ENCODE data around the gene CEACAM5. TPM values are rescaled to one million over a fixed set of nuclear protein-coding genes. Genes with fewer than 3 reads are reported as not detected.

Gene CEACAM5
- total RNA-seq, 1 experiment from 2014 or later = 18.1 TPM

GRCh38 chr19:41709951-41710645, 1.7 kb downstream of the CEACAM5 start:
- no peaks in the 10 kb centered on the region for H3K36me3 ChIP-seq (ENCODE audit: low read depth)
- intact Hi-C loops (cut with micrococcal nuclease; ENCODE audit: unreplicated experiment) = loop anchor here (5.0 kb wide), 1 partner anchor 68 kb away; no protein-coding TSS in a partner anchor

GRCh38 chr19:41711376-41712261, 3.2 kb downstream of the CEACAM5 start:
- no peaks in the 10 kb centered on the region for H3K27me3 ChIP-seq (ENCODE audit: insufficient read depth, low read depth)
- CTCF ChIA-PET = no interaction called here
- no TSS peak for BruUV-seq (replicated peaks)
- H3F3A ChIP-seq (ENCODE audit: insufficient read depth, low read depth) = no peaks in the 10 kb centered on the region
- H3K9me3 ChIP-seq (ENCODE audit: insufficient read depth, low read depth) = no peaks in the 10 kb centered on the region
- H3K4me3 ChIP-seq = no peak overlapping the region
- H3K9me2 ChIP-seq (ENCODE audit: insufficient read depth) = no peaks in the 10 kb centered on the region
- no peaks in the 10 kb centered on the region for H3K79me2 ChIP-seq (ENCODE audit: low read depth)
- POLR2A ChIA-PET (ENCODE audit: unreplicated experiment) = no interaction called here
- H3K27ac ChIP-seq = no peak overlapping the region
- DNase-seq = no peak
- no peaks in the 10 kb centered on the region for H4K20me1 ChIP-seq (ENCODE audit: insufficient read depth)
- H3K4me2 ChIP-seq = no peak overlapping the region
- no peaks in the 10 kb centered on the region for H3K36me3 ChIP-seq (ENCODE audit: low read depth)
- TF ChIP-seq CTCF (conservative IDR thresholded peaks at IDR 0.05) = no peak
- no peak for TF ChIP-seq EZH2 (IDR thresholded peaks at IDR 0.05; ENCODE audit: low read depth)
- H2AFZ ChIP-seq = no peak overlapping the region
- peaks cover 10% of the 10 kb centered on the region for H3K4me1 ChIP-seq (replicated peaks; ENCODE audit: insufficient read depth)
- intact Hi-C loops (cut with micrococcal nuclease; ENCODE audit: unreplicated experiment) = no loop called here

More at GRCh38 chr19:41709951-41710645, 1.7 kb downstream of the CEACAM5 start:
- Histone ChIP-seq H3K4me1 (replicated peaks; ENCODE audit: insufficient read depth) (peaks cover 10% of the 10 kb centered on the region), H3F3A (ENCODE audit: insufficient read depth, low read depth) (no peaks in the 10 kb centered on the region), H3K9me2 (ENCODE audit: insufficient read depth) (no peaks in the 10 kb centered on the region), H3K79me2 (ENCODE audit: low read depth) (no peaks in the 10 kb centered on the region), H3K27ac (no peak overlapping the region), H2AFZ (no peak overlapping the region), H3K4me3 (no peak overlapping the region), H3K27me3 (ENCODE audit: insufficient read depth, low read depth) (no peaks in the 10 kb centered on the region), H4K20me1 (ENCODE audit: insufficient read depth) (no peaks in the 10 kb centered on the region), H3K9me3 (ENCODE audit: insufficient read depth, low read depth) (no peaks in the 10 kb centered on the region), H3K4me2 (no peak overlapping the region)
- ChIA-PET POLR2A (ENCODE audit: unreplicated experiment) (interaction anchor here (0.7 kb wide), 1 partner anchor 646 kb away, joined by 3 read pairs; no protein-coding TSS in a partner anchor), CTCF (interaction anchor here (0.5 to 0.6 kb wide), 2 partner anchors 43 to 363 kb away, joined by 6 to 18 read pairs; no protein-coding TSS in a partner anchor)
- TF ChIP-seq CTCF (conservative IDR thresholded peaks at IDR 0.05) (no peak), EZH2 (IDR thresholded peaks at IDR 0.05; ENCODE audit: low read depth) (no peak)
- DNase-seq = no peak
- no TSS peak for BruUV-seq (replicated peaks)

- no TSS peak for BruUV-seq (replicated peaks)
- no peaks in the 10 kb centered on the region for H4K20me1 ChIP-seq (ENCODE audit: insufficient read depth)
- no peaks in the 10 kb centered on the region for H3F3A ChIP-seq (ENCODE audit: insufficient read depth, low read depth)
- H2AFZ ChIP-seq = no peak overlapping the region
- no peaks in the 10 kb centered on the region for H3K9me2 ChIP-seq (ENCODE audit: insufficient read depth)
- no peaks in the 10 kb centered on the region for H3K27me3 ChIP-seq (ENCODE audit: insufficient read depth, low read depth)
- intact Hi-C loops (cut with micrococcal nuclease; ENCODE audit: unreplicated experiment) = no loop called here
- no peaks in the 10 kb centered on the region for H3K9me3 ChIP-seq (ENCODE audit: insufficient read depth, low read depth)
- H3K79me2 ChIP-seq (ENCODE audit: low read depth) = no peaks in the 10 kb centered on the region
- H3K4me1 ChIP-seq (replicated peaks; ENCODE audit: insufficient read depth) = no peaks in the 10 kb centered on the region
- no peak overlapping the region for H3K4me2 ChIP-seq
- H3K27ac ChIP-seq = no peak overlapping the region
- ChIA-PET POLR2A (ENCODE audit: unreplicated experiment) (no interaction called here), CTCF (no interaction called here)
- no peaks in the 10 kb centered on the region for H3K36me3 ChIP-seq (ENCODE audit: low read depth)
- no peak for DNase-seq
- H3K4me3 ChIP-seq = no peak overlapping the region
- no peak for TF ChIP-seq CTCF (conservative IDR thresholded peaks at IDR 0.05)
Measured at GRCh38 chr19:41714598-41714997, 6.2 kb downstream of the CEACAM5 start.

Measured in PC-9 (cell line).